HepG2 (cell line): ENCODE results near the gene RAD51D. TPM values are rescaled to one million over a fixed set of nuclear protein-coding genes. Genes with fewer than 3 reads are reported as not detected.

ENCODE experiments used
- ATAC-seq: fragments of 200-7000 bp; cut with Tn5 transposase; 3 replicates; pipeline ENCODE4 v1.9.1; 2020; ENCODE audit warnings: mild to moderate bottlenecking, moderate library complexity
- BruUV-seq: library from RNA; stranded (reverse); fragments of 400-500 nt; replicated peaks from 2 replicates; lab custom pipeline; 2021; lab: Mats Ljungman, UMichigan
- CTCF ChIA-PET: fragments of 300-600 bp; formaldehyde crosslinking; extraction: SDS; loops from one replicate; lab custom pipeline; 2021; ENCODE audit warnings: low total read pairs, inconsistent platforms, low intra/inter-chr PET ratio; lab: Yijun Ruan, JAX
- POLR2A ChIA-PET: fragments of 350-600 bp; sonication (Branson Sonifier 250); formaldehyde crosslinking; loops from one replicate; lab custom pipeline; 2020; ENCODE audit warnings: antibody characterized with exemption, inconsistent platforms; lab: Yijun Ruan, JAX
- DNase-seq: peaks from one replicate; pipeline ENCODE4 v3.0.0-alpha.2; 2015; ENCODE audit warnings: low spot score
- FAIRE-seq: peaks from 3 replicates; lab custom pipeline; 2011; peaks lifted over from hg19 to GRCh38; lab: Jason Lieb, UNC
- H2AFZ ChIP-seq: one replicate; pipeline ENCODE4 v1.6.1; 2011; ENCODE audit warnings: low read length, inconsistent platforms
- H3K27ac ChIP-seq: fragments of 300-600 bp; 3 replicates; pipeline ENCODE4 v1.8.0; 2011; ENCODE audit warnings: mixed run types, mild to moderate bottlenecking, mixed read lengths, low read length, inconsistent platforms; ENCODE audit not compliant: insufficient read depth; ENCODE audit errors: extremely low read length
- H3K27me3 ChIP-seq, 2 experiments: fragments of 200-600 bp in 1 of 2; 2 replicates in 1 of 2; 3 replicates in 1 of 2; pipeline versions ENCODE4 v1.6.0 to v1.8.0; 2011; ENCODE audit warnings: low read length in 2 of 2, mild to moderate bottlenecking in 2 of 2, moderate library complexity in 2 of 2, inconsistent platforms in 1 of 2; ENCODE audit not compliant: insufficient read depth in 2 of 2, control insufficient read depth in 1 of 2
- H3K36me3 ChIP-seq, 2 experiments: fragments of 200-600 bp in 1 of 2; replicated peaks in 1 of 2; 2 replicates in 1 of 2; 3 replicates in 1 of 2; pipeline versions ENCODE4 v1.5.1 to v1.8.0; 2011; ENCODE audit warnings: low read length in 2 of 2, inconsistent platforms in 1 of 2; ENCODE audit not compliant: insufficient read depth in 2 of 2, control insufficient read depth in 1 of 2
- H3K4me1 ChIP-seq: 2 replicates; pipeline ENCODE4 v1.5.1; 2012; ENCODE audit warnings: low read length, inconsistent platforms; ENCODE audit not compliant: insufficient read depth
- H3K4me2 ChIP-seq: 2 replicates; pipeline ENCODE4 v1.6.0; 2011; ENCODE audit warnings: low read depth, low read length, inconsistent platforms
- H3K4me3 ChIP-seq, 3 experiments: fragments of 200-600 bp in 1 of 3; sonication (generic), shearing (Covaris generic) in 1 of 3; replicated peaks in 1 of 3; 2 replicates each; pipeline ENCODE4 v1.5.1; 2011 to 2016; ENCODE audit warnings: low read length in 3 of 3, inconsistent platforms in 2 of 3, low read depth in 2 of 3, mild to moderate bottlenecking in 2 of 3, control low read depth in 1 of 3, mixed read lengths in 1 of 3; ENCODE audit not compliant: insufficient read depth in 1 of 3
- H3K79me2 ChIP-seq: one replicate; pipeline ENCODE4 v1.6.1; 2011; ENCODE audit warnings: low read length, inconsistent platforms; ENCODE audit not compliant: insufficient read depth
- H3K9ac ChIP-seq: 2 replicates; pipeline ENCODE4 v1.6.0; 2011; ENCODE audit warnings: mild to moderate bottlenecking, low read depth, low read length, inconsistent platforms; ENCODE audit not compliant: insufficient read depth
- H3K9me3 ChIP-seq: 2 replicates; pipeline ENCODE4 v1.5.1; 2012; ENCODE audit warnings: mild to moderate bottlenecking, low read length
- H4K20me1 ChIP-seq: 2 replicates; pipeline ENCODE4 v1.6.0; 2011; ENCODE audit warnings: inconsistent platforms, mild to moderate bottlenecking, low read length, moderate library complexity; ENCODE audit not compliant: insufficient read depth
- CC2D1A ChIP-seq: sonication (generic); formaldehyde crosslinking; IDR thresholded peaks from 2 replicates; pipeline ENCODE4 v1.8.1; 2023; ENCODE audit warnings: mild to moderate bottlenecking, missing genetic modification reagents
- EP300 ChIP-seq, 3 experiments: sonication (generic) in 1 of 3; formaldehyde crosslinking in 1 of 3; IDR thresholded peaks; 2 replicates each; pipeline versions ENCODE4 v1.5.1 to v1.6.1; 2011 to 2020; ENCODE audit warnings: low read depth in 2 of 3, low read length in 2 of 3, borderline replicate concordance in 1 of 3, improper control_type of control experiment in 1 of 3, mild to moderate bottlenecking in 1 of 3, missing genetic modification reagents in 1 of 3, moderate library complexity in 1 of 3
- ESRRA ChIP-seq: sonication (generic); formaldehyde crosslinking; IDR thresholded peaks from 2 replicates; pipeline ENCODE4 v1.5.1; 2020; ENCODE audit warnings: mild to moderate bottlenecking, low read depth, missing genetic modification reagents
- FOXK1 ChIP-seq: sonication (generic); formaldehyde crosslinking; IDR thresholded peaks from 2 replicates; pipeline ENCODE4 v1.4.0; 2020; ENCODE audit warnings: low read depth, missing genetic modification reagents, borderline replicate concordance
- SOX13 ChIP-seq, 3 experiments: fragments of 450-650 bp in 1 of 3; sonication (generic) in 1 of 3; formaldehyde crosslinking in 1 of 3; IDR thresholded peaks in 2 of 3; conservative IDR thresholded peaks in 1 of 3; 2 replicates each; pipeline versions ENCODE4 v1.5.0 to v1.6.1; 2016 to 2020; ENCODE audit warnings: antibody characterized with exemption in 1 of 3, mild to moderate bottlenecking in 1 of 3, missing compliant biosample characterization in 1 of 3, missing genetic modification reagents in 1 of 3, moderate library complexity in 1 of 3
- ZKSCAN1 ChIP-seq: fragments of 150-350 bp; IDR thresholded peaks from 2 replicates; pipeline ENCODE4 v1.6.1; 2014; ENCODE audit warnings: low read length
- ZNF24 ChIP-seq: fragments of 450-650 bp; IDR thresholded peaks from 2 replicates; pipeline ENCODE4 v1.6.1; 2017; ENCODE audit warnings: antibody characterized with exemption, mild to moderate bottlenecking
- ZNF292 ChIP-seq: sonication (generic); formaldehyde crosslinking; IDR thresholded peaks from 2 replicates; pipeline ENCODE4 v1.8.1; 2022; ENCODE audit warnings: mild to moderate bottlenecking, low read depth, missing genetic modification reagents, borderline replicate concordance
- ZNF350 ChIP-seq: sonication (generic); formaldehyde crosslinking; IDR thresholded peaks from 2 replicates; pipeline ENCODE4 v1.4.0; 2020; ENCODE audit warnings: mild to moderate bottlenecking, low read depth, missing genetic modification reagents, borderline replicate concordance
- ZNF616 ChIP-seq: sonication (generic); formaldehyde crosslinking; IDR thresholded peaks from 2 replicates; pipeline ENCODE4 v1.5.0; 2020; ENCODE audit warnings: low read depth, mild to moderate bottlenecking, missing genetic modification reagents
- WGBS: methylation state at CpG from one replicate; pipeline ENCODE4 v1.1.6; 2017; ENCODE audit warnings: low lambda C conversion rate; 5-methylcytosine and 5-hydroxymethylcytosine counted together
- in situ Hi-C: cut with HindIII; loops from 2 replicates; pipeline ENCODE4 v1.10.0; 2017; ENCODE audit warnings: low pct_unique_long_range_greater_than_20kb; ENCODE audit not compliant: extremely low pct_ligation_motif_present
- intact Hi-C: fragments of 100-400 bp; cut with micrococcal nuclease; formaldehyde crosslinking; loops from one replicate; pipeline ENCODE4 v1.10.0; 2022; ENCODE audit not compliant: unreplicated experiment
- polyA plus RNA-seq, 8 experiments: library from polyadenylated mRNA; depleted of rRNA in 3 of 8; stranded (reverse) in 7 of 8; unstranded in 1 of 8; fragments of >200 nt; fragmentation: Illumina TruSeq in 4 of 8; extraction: Trizol in 4 of 8; gene quantifications; 2 replicates each; pipeline versions ENCODE4 v1.2.1 to v1.2.3, GENCODE V29; 2011 to 2016; ENCODE audit warnings: low read depth in 4 of 8, missing spikeins in 1 of 8, mixed read lengths in 1 of 8; ENCODE audit not compliant: insufficient read depth in 1 of 8
- total RNA-seq, 5 experiments: library from RNA; depleted of rRNA; stranded (reverse); fragments of >200 nt; fragmentation: Illumina TruSeq; extraction: Trizol; gene quantifications; 2 replicates each; pipeline ENCODE4 v1.2.3, GENCODE V29; 2016; ENCODE audit warnings: low read depth in 1 of 5
- TF ChIP-seq, protein P1 (sequence below): sonication (generic); formaldehyde crosslinking; IDR thresholded peaks from 2 replicates; pipeline ENCODE4 v1.9.0; 2021; ENCODE audit warnings: missing genetic modification reagents, mild to moderate bottlenecking, borderline replicate concordance
- TF ChIP-seq, protein P2 (sequence below): sonication (generic); formaldehyde crosslinking; IDR thresholded peaks from 2 replicates; pipeline ENCODE4 v1.8.0; 2022; ENCODE audit warnings: missing genetic modification reagents, mild to moderate bottlenecking, inconsistent platforms, borderline replicate concordance
- TF ChIP-seq, protein P3 (sequence below): sonication (generic); formaldehyde crosslinking; IDR thresholded peaks from 2 replicates; pipeline ENCODE4 v1.5.1; 2020; ENCODE audit warnings: mild to moderate bottlenecking, missing genetic modification reagents, moderate library complexity

The RAD51D gene
- total and polyA plus RNA-seq, 2 of the 13 experiments (the other 11 are each of a cell fraction or from before 2014, with no cell fraction given), result 6.7 to 13.1 TPM

DNA sequence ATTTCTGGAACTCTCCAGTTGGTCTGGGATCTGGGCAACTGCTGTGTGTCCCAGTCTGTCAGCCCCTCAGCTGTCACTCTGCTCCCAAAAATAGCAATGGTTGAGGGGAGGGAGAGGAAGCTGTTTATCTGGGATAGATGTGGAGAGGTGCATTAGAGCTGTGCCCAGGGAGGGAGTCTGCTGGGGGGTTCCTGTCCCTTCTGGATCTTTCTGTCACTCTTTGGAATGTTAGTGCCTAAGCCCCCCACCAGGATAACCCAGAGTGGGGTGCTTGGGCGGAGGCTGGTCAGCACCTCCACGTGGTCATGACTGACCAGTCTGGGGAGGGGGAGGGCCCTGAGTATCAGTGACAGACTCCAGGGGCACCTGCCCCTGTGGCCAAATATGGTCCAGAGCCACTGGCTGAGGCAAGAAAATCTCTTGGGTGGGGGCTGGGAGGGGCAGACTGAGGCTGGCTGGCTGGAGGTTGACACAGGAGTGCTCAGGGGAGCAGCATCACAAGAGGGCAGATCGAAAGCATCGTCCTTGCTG, 27.8 kb upstream of the RAD51D start, which contains the start of gene UNC45B (continued):
- no peak for TF ChIP-seq ZKSCAN1
- TF ChIP-seq, protein P1, sequence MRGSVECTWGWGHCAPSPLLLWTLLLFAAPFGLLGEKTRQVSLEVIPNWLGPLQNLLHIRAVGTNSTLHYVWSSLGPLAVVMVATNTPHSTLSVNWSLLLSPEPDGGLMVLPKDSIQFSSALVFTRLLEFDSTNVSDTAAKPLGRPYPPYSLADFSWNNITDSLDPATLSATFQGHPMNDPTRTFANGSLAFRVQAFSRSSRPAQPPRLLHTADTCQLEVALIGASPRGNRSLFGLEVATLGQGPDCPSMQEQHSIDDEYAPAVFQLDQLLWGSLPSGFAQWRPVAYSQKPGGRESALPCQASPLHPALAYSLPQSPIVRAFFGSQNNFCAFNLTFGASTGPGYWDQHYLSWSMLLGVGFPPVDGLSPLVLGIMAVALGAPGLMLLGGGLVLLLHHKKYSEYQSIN (CRISPR knock-in tag), result no peak

DNA sequence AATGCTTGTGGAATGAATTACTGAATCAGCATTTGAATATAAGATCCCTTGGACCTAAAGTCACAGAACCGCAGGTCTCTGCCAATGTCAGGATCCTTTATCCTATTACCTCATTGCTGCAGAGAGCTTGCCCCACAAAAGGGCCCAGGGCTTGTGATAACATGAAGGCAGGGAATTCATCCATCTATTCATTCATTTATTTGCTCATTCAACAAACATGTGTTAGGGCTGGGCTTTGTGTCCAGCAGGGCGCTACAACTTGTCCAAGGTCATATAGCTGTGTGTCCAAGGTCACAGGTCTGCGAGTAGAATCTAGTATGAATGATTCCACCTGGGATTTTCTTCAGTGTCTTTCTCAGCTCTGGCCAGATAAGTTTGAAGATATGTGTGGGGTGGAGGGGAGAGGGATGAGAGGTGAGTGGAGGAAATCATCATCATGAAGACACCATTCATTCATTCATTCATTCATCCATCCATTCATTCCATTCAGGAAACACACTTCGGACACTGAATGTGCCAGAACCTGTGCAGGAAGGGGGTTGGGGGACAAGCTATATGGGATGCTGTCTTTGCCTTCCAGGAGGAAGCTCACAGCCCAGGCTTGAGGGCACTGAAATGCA, 26.7 kb upstream of the RAD51D start:
- CTCF ChIA-PET, result no interaction called here
- intact Hi-C loops, result no loop called here
- Histone ChIP-seq H3K9ac (no peak overlapping the region), H3K27me3 (peaks cover 8 to 34% of the 10 kb centered on the region in 2 experiments; a peak in 3 of 5 replicates), H3K4me1 (peaks cover 31% of the 10 kb centered on the region), H3K9me3 (no peaks in the 10 kb centered on the region), H3K27ac (no peak overlapping the region), H4K20me1 (no peaks in the 10 kb centered on the region), H3K79me2 (peaks cover 6% of the 10 kb centered on the region), H2AFZ (no peak overlapping the region), H3K36me3 (no peaks in the 10 kb centered on the region), H3K4me3 (no peak overlapping the region), H3K4me2 (peak overlapping the region; percentile 9; the same call in 1 of the 2 replicates)
- in situ Hi-C loops, result no loop called here
- POLR2A ChIA-PET, result no interaction called here
- WGBS, result 11% methylated on average over 4 of the region's 4 CpGs
- ATAC-seq (no peak), DNase-seq (peak; percentile 69), FAIRE-seq (no peak)
- BruUV-seq, result no TSS peak
- peak; percentile 62; the same call in 1 of the 2 replicates for TF ChIP-seq ZNF24
- TF ChIP-seq ESRRA (CRISPR knock-in tag), result peak; percentile 81
- TF ChIP-seq, protein P2, sequence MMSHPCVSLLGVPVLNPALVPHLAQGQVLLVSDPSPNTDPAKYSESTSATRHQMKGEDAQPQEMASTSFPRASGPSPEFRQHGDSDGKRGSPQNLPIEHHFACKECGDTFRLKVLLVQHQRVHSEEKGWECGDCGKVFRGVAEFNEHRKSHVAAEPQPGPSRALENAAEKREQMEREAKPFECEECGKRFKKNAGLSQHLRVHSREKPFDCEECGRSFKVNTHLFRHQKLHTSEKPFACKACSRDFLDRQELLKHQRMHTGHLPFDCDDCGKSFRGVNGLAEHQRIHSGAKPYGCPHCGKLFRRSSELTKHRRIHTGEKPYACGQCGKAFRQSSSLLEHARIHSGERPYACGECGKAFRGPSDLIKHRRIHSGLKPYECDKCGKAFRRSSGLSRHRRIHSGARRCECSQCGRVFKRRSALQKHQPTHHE (CRISPR knock-in tag), result no peak
- TF ChIP-seq SOX13 (IDR thresholded peaks at IDR 0.05), result no peak
- TF ChIP-seq SOX13 (CRISPR knock-in tag; conservative IDR thresholded peaks at IDR 0.05 in 1 of 2, IDR thresholded peaks at IDR 0.05 in 1 of 2), result peak in 1 of 2 experiments; percentile 32; a peak in 1 of 4 replicates
- TF ChIP-seq ZNF616 (CRISPR knock-in tag), result no peak
- no peak for TF ChIP-seq CC2D1A (CRISPR knock-in tag)
- no peak for TF ChIP-seq ZNF350 (CRISPR knock-in tag)
- TF ChIP-seq, protein P3, sequence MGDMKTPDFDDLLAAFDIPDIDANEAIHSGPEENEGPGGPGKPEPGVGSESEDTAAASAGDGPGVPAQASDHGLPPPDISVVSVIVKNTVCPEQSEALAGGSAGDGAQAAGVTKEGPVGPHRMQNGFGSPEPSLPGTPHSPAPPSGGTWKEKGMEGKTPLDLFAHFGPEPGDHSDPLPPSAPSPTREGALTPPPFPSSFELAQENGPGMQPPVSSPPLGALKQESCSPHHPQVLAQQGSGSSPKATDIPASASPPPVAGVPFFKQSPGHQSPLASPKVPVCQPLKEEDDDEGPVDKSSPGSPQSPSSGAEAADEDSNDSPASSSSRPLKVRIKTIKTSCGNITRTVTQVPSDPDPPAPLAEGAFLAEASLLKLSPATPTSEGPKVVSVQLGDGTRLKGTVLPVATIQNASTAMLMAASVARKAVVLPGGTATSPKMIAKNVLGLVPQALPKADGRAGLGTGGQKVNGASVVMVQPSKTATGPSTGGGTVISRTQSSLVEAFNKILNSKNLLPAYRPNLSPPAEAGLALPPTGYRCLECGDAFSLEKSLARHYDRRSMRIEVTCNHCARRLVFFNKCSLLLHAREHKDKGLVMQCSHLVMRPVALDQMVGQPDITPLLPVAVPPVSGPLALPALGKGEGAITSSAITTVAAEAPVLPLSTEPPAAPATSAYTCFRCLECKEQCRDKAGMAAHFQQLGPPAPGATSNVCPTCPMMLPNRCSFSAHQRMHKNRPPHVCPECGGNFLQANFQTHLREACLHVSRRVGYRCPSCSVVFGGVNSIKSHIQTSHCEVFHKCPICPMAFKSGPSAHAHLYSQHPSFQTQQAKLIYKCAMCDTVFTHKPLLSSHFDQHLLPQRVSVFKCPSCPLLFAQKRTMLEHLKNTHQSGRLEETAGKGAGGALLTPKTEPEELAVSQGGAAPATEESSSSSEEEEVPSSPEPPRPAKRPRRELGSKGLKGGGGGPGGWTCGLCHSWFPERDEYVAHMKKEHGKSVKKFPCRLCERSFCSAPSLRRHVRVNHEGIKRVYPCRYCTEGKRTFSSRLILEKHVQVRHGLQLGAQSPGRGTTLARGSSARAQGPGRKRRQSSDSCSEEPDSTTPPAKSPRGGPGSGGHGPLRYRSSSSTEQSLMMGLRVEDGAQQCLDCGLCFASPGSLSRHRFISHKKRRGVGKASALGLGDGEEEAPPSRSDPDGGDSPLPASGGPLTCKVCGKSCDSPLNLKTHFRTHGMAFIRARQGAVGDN (CRISPR knock-in tag), result no peak
- TF ChIP-seq ZNF292 (CRISPR knock-in tag), result no peak
- no peak for TF ChIP-seq EP300 (IDR thresholded peaks at IDR 0.05; ENCODE audit: low read depth in 2 of 2, low read length in 2 of 2)
- no peak for TF ChIP-seq EP300 (CRISPR knock-in tag; IDR thresholded peaks at IDR 0.05; ENCODE audit: borderline replicate concordance)
- no peak for TF ChIP-seq FOXK1 (CRISPR knock-in tag)
